G401.6 (cell line): ENCODE results near the gene RAC3.

ENCODE experiments used
- FAIRE-seq: peaks from 2 replicates; lab custom pipeline; 2012; peaks lifted over from hg19 to GRCh38; lab: Jason Lieb, UNC

RAC3 gene

GRCh38 chr17:82076018-82076784, 44.7 kb downstream of the RAC3 start:
- FAIRE-seq = peak; percentile 8

GRCh38 chr17:82076785-82077591, 45.5 kb downstream of the RAC3 start:
- FAIRE-seq = no peak

GRCh38 chr17:82077617-82078358, 46.3 kb downstream of the RAC3 start:
- FAIRE-seq = peak; percentile 36

- FAIRE-seq = no peak
Measured at GRCh38 chr17:82078433-82078832, 47.0 kb downstream of the RAC3 start.

- no peak for FAIRE-seq
Measured at GRCh38 chr17:82079001-82079677, 47.7 kb downstream of the RAC3 start.

- no peak for FAIRE-seq
Measured at GRCh38 chr17:82080048-82080788, 48.7 kb downstream of the RAC3 start.

GRCh38 chr17:82080789-82081464, 49.4 kb downstream of the RAC3 start:
- no peak for FAIRE-seq

- no peak for FAIRE-seq
Measured at GRCh38 chr17:82081546-82081945, 50.1 kb downstream of the RAC3 start.

- FAIRE-seq = no peak
Measured at GRCh38 chr17:82081966-82082365, 50.5 kb downstream of the RAC3 start.

- FAIRE-seq = no peak
Measured at GRCh38 chr17:82082456-82082855, 51.0 kb downstream of the RAC3 start.

- no peak for FAIRE-seq
Measured at GRCh38 chr17:82083009-82083408, 51.5 kb downstream of the RAC3 start.
